ENCODE data around the gene METTL22.

DNA sequence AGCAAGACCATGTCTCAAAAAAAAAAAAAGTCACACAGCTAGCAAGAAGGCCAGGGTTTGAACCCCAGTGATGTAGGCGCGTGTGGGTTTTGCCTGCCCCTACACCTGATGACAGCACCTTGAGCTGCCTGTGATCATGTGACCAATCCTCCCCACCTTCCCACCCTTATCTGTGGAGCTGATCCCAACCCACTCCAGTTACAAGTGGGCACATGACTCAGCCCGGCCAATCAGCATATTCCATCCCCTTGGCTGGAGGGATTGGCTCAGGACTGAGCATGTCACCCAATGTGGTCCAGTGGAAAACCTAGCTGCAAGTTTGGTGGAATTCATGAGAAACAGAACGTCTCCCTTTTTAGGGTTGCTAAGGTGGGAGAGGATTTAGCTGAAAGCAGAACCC, 37.8 kb upstream of the METTL22 start:
- TF ChIP-seq, protein P1, sequence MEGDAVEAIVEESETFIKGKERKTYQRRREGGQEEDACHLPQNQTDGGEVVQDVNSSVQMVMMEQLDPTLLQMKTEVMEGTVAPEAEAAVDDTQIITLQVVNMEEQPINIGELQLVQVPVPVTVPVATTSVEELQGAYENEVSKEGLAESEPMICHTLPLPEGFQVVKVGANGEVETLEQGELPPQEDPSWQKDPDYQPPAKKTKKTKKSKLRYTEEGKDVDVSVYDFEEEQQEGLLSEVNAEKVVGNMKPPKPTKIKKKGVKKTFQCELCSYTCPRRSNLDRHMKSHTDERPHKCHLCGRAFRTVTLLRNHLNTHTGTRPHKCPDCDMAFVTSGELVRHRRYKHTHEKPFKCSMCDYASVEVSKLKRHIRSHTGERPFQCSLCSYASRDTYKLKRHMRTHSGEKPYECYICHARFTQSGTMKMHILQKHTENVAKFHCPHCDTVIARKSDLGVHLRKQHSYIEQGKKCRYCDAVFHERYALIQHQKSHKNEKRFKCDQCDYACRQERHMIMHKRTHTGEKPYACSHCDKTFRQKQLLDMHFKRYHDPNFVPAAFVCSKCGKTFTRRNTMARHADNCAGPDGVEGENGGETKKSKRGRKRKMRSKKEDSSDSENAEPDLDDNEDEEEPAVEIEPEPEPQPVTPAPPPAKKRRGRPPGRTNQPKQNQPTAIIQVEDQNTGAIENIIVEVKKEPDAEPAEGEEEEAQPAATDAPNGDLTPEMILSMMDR (IDR thresholded peaks at IDR 0.05; ENCODE audit: poor library complexity, severe bottlenecking) = no peak
- TF ChIP-seq EZH2 (IDR thresholded peaks at IDR 0.05; ENCODE audit: borderline replicate concordance, insufficient read depth, low read length, poor library complexity, severe bottlenecking) (no peak), EP300 (conservative IDR thresholded peaks at IDR 0.05; ENCODE audit: poor library complexity, severe bottlenecking) (no peak), POLR2AphosphoS5 (IDR thresholded peaks at IDR 0.05) (no peak), RAD21 (conservative IDR thresholded peaks at IDR 0.05) (no peak)
- TF ChIP-seq, protein P2, sequence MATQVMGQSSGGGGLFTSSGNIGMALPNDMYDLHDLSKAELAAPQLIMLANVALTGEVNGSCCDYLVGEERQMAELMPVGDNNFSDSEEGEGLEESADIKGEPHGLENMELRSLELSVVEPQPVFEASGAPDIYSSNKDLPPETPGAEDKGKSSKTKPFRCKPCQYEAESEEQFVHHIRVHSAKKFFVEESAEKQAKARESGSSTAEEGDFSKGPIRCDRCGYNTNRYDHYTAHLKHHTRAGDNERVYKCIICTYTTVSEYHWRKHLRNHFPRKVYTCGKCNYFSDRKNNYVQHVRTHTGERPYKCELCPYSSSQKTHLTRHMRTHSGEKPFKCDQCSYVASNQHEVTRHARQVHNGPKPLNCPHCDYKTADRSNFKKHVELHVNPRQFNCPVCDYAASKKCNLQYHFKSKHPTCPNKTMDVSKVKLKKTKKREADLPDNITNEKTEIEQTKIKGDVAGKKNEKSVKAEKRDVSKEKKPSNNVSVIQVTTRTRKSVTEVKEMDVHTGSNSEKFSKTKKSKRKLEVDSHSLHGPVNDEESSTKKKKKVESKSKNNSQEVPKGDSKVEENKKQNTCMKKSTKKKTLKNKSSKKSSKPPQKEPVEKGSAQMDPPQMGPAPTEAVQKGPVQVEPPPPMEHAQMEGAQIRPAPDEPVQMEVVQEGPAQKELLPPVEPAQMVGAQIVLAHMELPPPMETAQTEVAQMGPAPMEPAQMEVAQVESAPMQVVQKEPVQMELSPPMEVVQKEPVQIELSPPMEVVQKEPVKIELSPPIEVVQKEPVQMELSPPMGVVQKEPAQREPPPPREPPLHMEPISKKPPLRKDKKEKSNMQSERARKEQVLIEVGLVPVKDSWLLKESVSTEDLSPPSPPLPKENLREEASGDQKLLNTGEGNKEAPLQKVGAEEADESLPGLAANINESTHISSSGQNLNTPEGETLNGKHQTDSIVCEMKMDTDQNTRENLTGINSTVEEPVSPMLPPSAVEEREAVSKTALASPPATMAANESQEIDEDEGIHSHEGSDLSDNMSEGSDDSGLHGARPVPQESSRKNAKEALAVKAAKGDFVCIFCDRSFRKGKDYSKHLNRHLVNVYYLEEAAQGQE (IDR thresholded peaks at IDR 0.05; ENCODE audit: borderline replicate concordance) = no peak
